ENCODE measurements around the gene GSN.

Gene GSN

GRCh38 chr9:121365564-121365963 lies 97.6 kb downstream of the GSN start:
- H3K27ac ChIP-seq (ENCODE audit: low read length): no peak overlapping the region
- peaks cover 3% of the 10 kb centered on the region for H3K4me1 ChIP-seq (ENCODE audit: control insufficient read depth, insufficient read depth, low read length)
- peaks cover 2% of the 10 kb centered on the region; the same call in 1 of the 2 replicates for H3K27me3 ChIP-seq (ENCODE audit: control insufficient read depth, insufficient read depth, low read length)
- no peaks in the 10 kb centered on the region for H3K36me3 ChIP-seq (ENCODE audit: control insufficient read depth, insufficient read depth, low read length)
- no peaks in the 10 kb centered on the region for H3K9me3 ChIP-seq (ENCODE audit: control insufficient read depth, insufficient read depth, low read length)
- no peak overlapping the region for H3K4me3 ChIP-seq (ENCODE audit: low read length)
- WGBS (ENCODE audit: insufficient coverage, insufficient read length): no CpG with 5 or more reads among the region's 2 CpGs
- DNase-seq (ENCODE audit: low read depth, low spot score): no peak

- no peak for DNase-seq (ENCODE audit: low read depth, low spot score)
- no peaks in the 10 kb centered on the region for H3K36me3 ChIP-seq (ENCODE audit: control insufficient read depth, insufficient read depth, low read length)
- H3K9me3 ChIP-seq (ENCODE audit: control insufficient read depth, insufficient read depth, low read length): no peaks in the 10 kb centered on the region
- H3K4me3 ChIP-seq (ENCODE audit: low read length): no peak overlapping the region
- WGBS (ENCODE audit: insufficient coverage, insufficient read length): no CpG with 5 or more reads among the region's 5 CpGs
- H3K27me3 ChIP-seq (ENCODE audit: control insufficient read depth, insufficient read depth, low read length): peaks cover 2% of the 10 kb centered on the region; the same call in 1 of the 2 replicates
- H3K4me1 ChIP-seq (ENCODE audit: control insufficient read depth, insufficient read depth, low read length): peaks cover 3% of the 10 kb centered on the region
- no peak overlapping the region for H3K27ac ChIP-seq (ENCODE audit: low read length)
Measured at GRCh38 chr9:121366611-121367192, 98.7 kb downstream of the GSN start.

- no peaks in the 10 kb centered on the region for H3K9me3 ChIP-seq (ENCODE audit: control insufficient read depth, insufficient read depth, low read length)
- H3K27ac ChIP-seq (ENCODE audit: low read length): no peak overlapping the region
- WGBS (ENCODE audit: insufficient coverage, insufficient read length): no CpG with 5 or more reads among the region's 4 CpGs
- H3K27me3 ChIP-seq (ENCODE audit: control insufficient read depth, insufficient read depth, low read length): peaks cover 2% of the 10 kb centered on the region; the same call in 1 of the 2 replicates
- peaks cover 3% of the 10 kb centered on the region for H3K4me1 ChIP-seq (ENCODE audit: control insufficient read depth, insufficient read depth, low read length)
- DNase-seq (ENCODE audit: low read depth, low spot score): no peak
- no peak overlapping the region for H3K4me3 ChIP-seq (ENCODE audit: low read length)
- no peaks in the 10 kb centered on the region for H3K36me3 ChIP-seq (ENCODE audit: control insufficient read depth, insufficient read depth, low read length)
Measured at GRCh38 chr9:121367306-121368137, 99.6 kb downstream of the GSN start.

- DNase-seq (ENCODE audit: low read depth, low spot score): no peak
- no peaks in the 10 kb centered on the region for H3K9me3 ChIP-seq (ENCODE audit: control insufficient read depth, insufficient read depth, low read length)
- H3K4me3 ChIP-seq (ENCODE audit: low read length): no peak overlapping the region
- no peaks in the 10 kb centered on the region for H3K36me3 ChIP-seq (ENCODE audit: control insufficient read depth, insufficient read depth, low read length)
- H3K27ac ChIP-seq (ENCODE audit: low read length): no peak overlapping the region
- peaks cover 3% of the 10 kb centered on the region for H3K4me1 ChIP-seq (ENCODE audit: control insufficient read depth, insufficient read depth, low read length)
- H3K27me3 ChIP-seq (ENCODE audit: control insufficient read depth, insufficient read depth, low read length): peaks cover 2% of the 10 kb centered on the region; the same call in 1 of the 2 replicates
- WGBS (ENCODE audit: insufficient coverage, insufficient read length): no CpG with 5 or more reads among the region's 1 CpG
Measured at GRCh38 chr9:121368138-121368522, 100.2 kb downstream of the GSN start.

- H3K36me3 ChIP-seq (ENCODE audit: control insufficient read depth, insufficient read depth, low read length): no peaks in the 10 kb centered on the region
- H3K27me3 ChIP-seq (ENCODE audit: control insufficient read depth, insufficient read depth, low read length): peaks cover 2% of the 10 kb centered on the region; the same call in 1 of the 2 replicates
- H3K27ac ChIP-seq (ENCODE audit: low read length): no peak overlapping the region
- peaks cover 3% of the 10 kb centered on the region for H3K4me1 ChIP-seq (ENCODE audit: control insufficient read depth, insufficient read depth, low read length)
- no peaks in the 10 kb centered on the region for H3K9me3 ChIP-seq (ENCODE audit: control insufficient read depth, insufficient read depth, low read length)
- DNase-seq (ENCODE audit: low read depth, low spot score): no peak
- H3K4me3 ChIP-seq (ENCODE audit: low read length): no peak overlapping the region
- no CpG with 5 or more reads among the region's 8 CpGs for WGBS (ENCODE audit: insufficient coverage, insufficient read length)
Measured at GRCh38 chr9:121368745-121369144, 100.8 kb downstream of the GSN start.

- Histone ChIP-seq H3K27ac (ENCODE audit: low read length) (no peak within 1 kb of the TSS), H3K36me3 (ENCODE audit: control insufficient read depth, insufficient read depth, low read length) (no peaks in the 10 kb centered on the region), H3K9me3 (ENCODE audit: control insufficient read depth, insufficient read depth, low read length) (no peaks in the 10 kb centered on the region), H3K27me3 (ENCODE audit: control insufficient read depth, insufficient read depth, low read length) (peaks cover 2% of the 10 kb centered on the region; the same call in 1 of the 2 replicates), H3K4me3 (ENCODE audit: low read length) (peak within 1 kb of the TSS; percentile 54; the same call in 1 of the 2 replicates), H3K4me1 (ENCODE audit: control insufficient read depth, insufficient read depth, low read length) (peaks cover 3% of the 10 kb centered on the region)
- WGBS (ENCODE audit: insufficient coverage, insufficient read length): no CpG with 5 or more reads among the region's 52 CpGs
- peak; percentile 22 for DNase-seq (ENCODE audit: low read depth, low spot score)
Measured at GRCh38 chr9:121369595-121370265, 101.8 kb downstream of the GSN start, which contains the start of gene STOM. TSS of gene STOM (minus strand) at chr9:121370250. CDS start at chr9:121370187, 63 bp downstream.

GRCh38 chr9:121371495-121372061 lies 103.6 kb downstream of the GSN start:
- WGBS (ENCODE audit: insufficient coverage, insufficient read length): no CpG with 5 or more reads among the region's 4 CpGs
- Histone ChIP-seq H3K27me3 (ENCODE audit: control insufficient read depth, insufficient read depth, low read length) (peaks cover 2% of the 10 kb centered on the region; the same call in 1 of the 2 replicates), H3K4me1 (ENCODE audit: control insufficient read depth, insufficient read depth, low read length) (peaks cover 3% of the 10 kb centered on the region), H3K27ac (ENCODE audit: low read length) (no peak overlapping the region), H3K9me3 (ENCODE audit: control insufficient read depth, insufficient read depth, low read length) (no peaks in the 10 kb centered on the region), H3K36me3 (ENCODE audit: control insufficient read depth, insufficient read depth, low read length) (no peaks in the 10 kb centered on the region), H3K4me3 (ENCODE audit: low read length) (no peak overlapping the region)
- DNase-seq (ENCODE audit: low read depth, low spot score): no peak

- H3K4me3 ChIP-seq (ENCODE audit: low read length): no peak overlapping the region
- H3K36me3 ChIP-seq (ENCODE audit: control insufficient read depth, insufficient read depth, low read length): no peaks in the 10 kb centered on the region
- no peaks in the 10 kb centered on the region for H3K9me3 ChIP-seq (ENCODE audit: control insufficient read depth, insufficient read depth, low read length)
- H3K4me1 ChIP-seq (ENCODE audit: control insufficient read depth, insufficient read depth, low read length): peaks cover 3% of the 10 kb centered on the region
- peaks cover 2% of the 10 kb centered on the region; the same call in 1 of the 2 replicates for H3K27me3 ChIP-seq (ENCODE audit: control insufficient read depth, insufficient read depth, low read length)
- H3K27ac ChIP-seq (ENCODE audit: low read length): no peak overlapping the region
- WGBS (ENCODE audit: insufficient coverage, insufficient read length): no CpG with 5 or more reads among the region's 6 CpGs
- no peak for DNase-seq (ENCODE audit: low read depth, low spot score)
Measured at GRCh38 chr9:121372239-121373010, 104.5 kb downstream of the GSN start.

GRCh38 chr9:121373011-121373729 lies 105.2 kb downstream of the GSN start:
- Histone ChIP-seq H3K27me3 (ENCODE audit: control insufficient read depth, insufficient read depth, low read length) (peaks cover 2% of the 10 kb centered on the region; the same call in 1 of the 2 replicates), H3K4me1 (ENCODE audit: control insufficient read depth, insufficient read depth, low read length) (peaks cover 3% of the 10 kb centered on the region), H3K9me3 (ENCODE audit: control insufficient read depth, insufficient read depth, low read length) (no peaks in the 10 kb centered on the region), H3K27ac (ENCODE audit: low read length) (no peak overlapping the region), H3K4me3 (ENCODE audit: low read length) (no peak overlapping the region), H3K36me3 (ENCODE audit: control insufficient read depth, insufficient read depth, low read length) (no peaks in the 10 kb centered on the region)
- no CpG with 5 or more reads among the region's 5 CpGs for WGBS (ENCODE audit: insufficient coverage, insufficient read length)
- no peak for DNase-seq (ENCODE audit: low read depth, low spot score)
